ENCODE results near the gene SORBS2. TPM values are rescaled to one million over a fixed set of nuclear protein-coding genes. Genes with fewer than 3 reads are reported as not detected.

The SORBS2 gene
- 18.1 and 30.9 TPM in 2 replicates for total RNA-seq

GRCh38 chr4:185811509-185812364 is at the start of gene SORBS2:
SORBS2 (minus strand) TSS chr4:185812194; CDS start chr4:185690571, 121,623 bp downstream.

Data from smooth muscle cell of the pulmonary artery (primary cell).